Astrocyte of the hippocampus (primary cell): ENCODE results near the gene CALHM2.

Experiments used
- DNase-seq: peaks from one replicate; pipeline ENCODE4 v3.0.0; 2011; ENCODE audit warnings: low read depth, low spot score

CALHM2 gene

DNA sequence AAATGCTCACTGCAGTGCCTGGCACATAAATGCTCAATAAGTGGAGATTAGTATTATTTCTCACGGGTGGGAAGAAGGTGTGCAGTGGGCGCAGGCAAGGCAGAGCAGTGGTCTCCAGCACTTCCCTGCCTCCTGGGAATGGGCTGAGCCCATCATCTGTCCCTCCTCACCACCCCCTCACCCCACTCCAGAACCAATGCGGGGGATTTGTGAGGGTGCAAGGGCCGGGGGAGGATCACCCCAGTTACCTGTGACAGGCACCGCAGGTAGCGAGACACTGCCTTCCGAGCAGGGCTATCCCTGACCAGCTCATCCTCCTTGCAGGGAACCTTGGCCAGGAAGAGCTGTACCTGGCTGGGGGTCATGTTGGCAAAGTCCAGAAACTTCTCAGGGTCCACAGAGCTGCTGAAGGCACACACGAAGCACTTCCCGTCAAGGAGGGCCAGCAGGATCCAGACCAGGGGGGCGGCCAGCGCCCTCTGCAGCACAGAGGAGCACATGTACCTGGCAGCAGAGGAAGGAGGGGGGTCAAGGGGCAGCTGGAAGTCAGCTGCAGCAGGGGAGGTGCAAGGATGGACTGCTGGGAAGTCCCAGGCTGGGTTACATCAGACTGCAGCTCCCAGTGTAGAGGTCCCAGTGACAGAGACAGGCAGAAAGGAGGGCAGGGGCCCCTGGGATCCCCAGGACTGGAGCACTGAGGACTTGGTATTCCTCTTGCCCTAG is 24.0 kb upstream of the CALHM2 start:
- DNase-seq: no peak

DNA sequence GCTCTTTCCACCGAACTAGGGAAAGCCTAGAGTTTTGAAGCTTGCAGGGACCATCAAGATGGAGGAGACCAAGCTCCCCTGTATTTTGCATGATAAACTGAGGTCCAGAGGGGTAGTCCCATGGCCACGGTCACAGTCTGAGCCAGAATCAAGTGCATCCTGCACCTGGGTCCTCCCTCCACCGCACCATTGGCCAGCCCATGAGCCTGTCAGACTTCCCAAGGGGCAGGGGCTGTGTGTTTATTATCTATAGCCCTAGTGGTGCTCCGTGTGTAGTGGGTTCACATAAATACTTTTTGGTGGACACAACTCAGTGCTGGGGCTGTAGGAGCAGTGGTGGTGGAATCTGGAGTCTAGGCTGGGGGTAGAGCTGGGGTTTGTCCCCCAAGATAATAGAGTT is 23.3 kb upstream of the CALHM2 start:
- DNase-seq: no peak

DNA sequence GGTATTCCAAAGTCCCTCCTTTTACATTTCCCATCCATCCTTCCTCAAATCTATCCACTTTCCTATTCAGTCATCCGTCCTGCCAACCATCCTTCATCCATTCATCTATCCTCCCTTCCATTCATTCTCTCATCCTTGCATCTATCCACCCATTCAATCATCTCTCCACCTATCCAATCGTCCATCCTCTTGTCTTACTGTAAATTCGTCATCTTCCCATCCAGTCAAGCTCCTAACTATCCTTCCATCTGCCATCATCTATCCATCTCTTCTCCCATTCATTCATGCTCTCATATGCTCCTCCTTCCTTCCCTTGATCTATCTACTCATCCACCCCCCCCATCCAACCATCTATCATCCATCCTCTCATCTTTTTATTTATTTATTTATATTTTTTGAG is 21.9 kb upstream of the CALHM2 start:
- DNase-seq: no peak

DNA sequence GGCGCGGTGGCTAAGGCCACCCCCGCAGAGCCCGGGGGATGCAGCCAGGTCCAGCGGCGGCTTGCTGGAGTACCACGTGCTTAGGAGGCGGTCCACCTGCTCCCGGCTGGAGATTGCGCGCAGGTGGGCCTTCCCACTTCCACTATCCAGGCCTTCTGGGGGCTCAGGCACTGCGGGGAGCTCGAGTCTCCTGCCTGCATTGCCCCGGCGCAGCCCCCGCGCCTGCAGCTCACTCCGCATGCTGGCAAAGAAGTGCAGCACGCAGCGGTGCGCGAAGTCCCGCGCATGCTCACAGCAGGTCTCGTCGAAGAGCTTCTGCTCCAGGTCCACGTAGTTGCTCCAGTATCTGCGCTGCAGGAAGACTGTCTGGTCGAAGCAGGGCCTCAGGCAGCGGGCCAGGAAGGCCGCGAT is 21.1 kb upstream of the CALHM2 start:
- DNase-seq: no peak

DNA sequence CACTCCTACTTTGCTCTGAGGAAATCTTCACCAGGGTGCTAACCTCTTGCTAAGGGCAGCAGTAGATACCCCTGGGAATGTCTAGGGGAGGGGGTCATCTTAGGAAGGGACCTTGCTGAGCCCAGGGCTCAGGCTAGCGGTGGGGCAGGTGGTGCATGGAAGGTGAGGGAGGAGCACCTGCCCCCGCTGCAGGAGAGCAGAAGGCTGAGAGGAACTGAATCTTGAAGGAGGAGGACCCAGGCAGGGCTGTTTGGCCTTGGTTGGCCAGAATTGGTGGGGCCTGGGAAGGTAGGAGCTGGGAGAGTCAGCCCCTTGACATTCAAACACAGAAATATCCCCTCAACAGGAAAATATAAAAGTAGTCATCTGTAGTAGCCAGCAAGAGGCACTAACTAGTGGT is 19.8 kb upstream of the CALHM2 start:
- no peak for DNase-seq

DNA sequence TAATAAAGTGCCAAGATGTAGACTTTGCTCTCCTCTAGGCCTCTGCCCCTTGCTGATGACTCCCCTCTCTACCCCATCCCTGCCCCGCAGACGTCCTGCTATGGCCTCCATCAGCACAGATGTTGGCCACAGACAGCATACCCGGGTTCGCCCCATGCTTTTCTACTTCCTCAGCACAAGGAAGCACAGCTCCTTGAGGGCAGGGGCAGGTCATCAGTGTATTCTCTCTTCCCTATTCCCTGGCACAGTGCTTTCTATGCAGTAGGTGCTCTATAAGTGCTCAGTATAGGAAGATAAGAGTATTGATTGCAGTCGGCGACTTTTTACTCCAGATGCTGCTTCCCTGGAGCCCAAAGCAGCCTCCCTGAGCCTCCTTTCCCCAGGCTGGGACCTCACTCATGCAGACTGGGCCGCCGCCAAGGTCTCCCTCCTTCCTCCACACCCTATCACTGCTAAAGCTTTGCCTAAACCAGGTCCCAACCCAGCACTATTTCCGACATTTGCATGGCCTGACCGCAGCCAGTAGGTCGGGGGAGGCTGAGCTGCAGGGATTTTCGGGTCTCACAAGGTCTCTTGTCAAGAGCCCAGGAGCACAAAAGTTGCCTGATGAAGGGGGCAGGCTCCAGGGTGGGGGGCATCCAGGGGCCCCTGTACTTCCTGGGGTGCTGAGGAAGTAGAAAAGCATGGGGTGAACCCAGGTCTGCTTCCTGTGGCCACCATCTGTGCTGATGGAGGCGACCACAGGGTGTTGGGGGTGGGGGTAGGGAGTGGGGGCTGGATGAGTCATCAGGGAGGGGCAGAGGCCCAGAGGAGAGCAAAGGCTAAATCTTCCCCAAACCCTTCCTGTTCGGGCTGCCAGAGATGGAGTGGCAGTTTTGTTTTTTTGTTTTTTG is 18.8 kb upstream of the CALHM2 start:
- no peak for DNase-seq

DNA sequence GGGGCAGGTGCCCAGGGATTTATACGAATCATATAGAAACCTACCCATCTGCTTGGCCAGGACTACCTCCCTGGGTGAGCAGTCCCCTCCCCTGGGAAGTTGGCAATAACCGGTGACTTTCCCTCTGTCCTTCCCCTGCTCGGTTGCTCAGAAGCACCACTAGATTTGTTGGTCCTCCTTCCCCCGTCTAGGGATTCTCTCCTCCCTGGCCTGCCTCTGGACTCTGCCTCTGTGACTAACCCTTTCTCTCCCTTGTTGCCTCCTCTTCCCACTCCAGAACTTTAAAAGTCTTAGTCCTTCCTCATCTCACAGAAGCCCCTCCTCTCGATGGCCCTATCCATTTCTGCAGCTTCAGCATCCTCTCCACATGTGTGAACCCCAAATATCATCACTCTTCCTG is 17.0 kb upstream of the CALHM2 start:
- DNase-seq: no peak

DNA sequence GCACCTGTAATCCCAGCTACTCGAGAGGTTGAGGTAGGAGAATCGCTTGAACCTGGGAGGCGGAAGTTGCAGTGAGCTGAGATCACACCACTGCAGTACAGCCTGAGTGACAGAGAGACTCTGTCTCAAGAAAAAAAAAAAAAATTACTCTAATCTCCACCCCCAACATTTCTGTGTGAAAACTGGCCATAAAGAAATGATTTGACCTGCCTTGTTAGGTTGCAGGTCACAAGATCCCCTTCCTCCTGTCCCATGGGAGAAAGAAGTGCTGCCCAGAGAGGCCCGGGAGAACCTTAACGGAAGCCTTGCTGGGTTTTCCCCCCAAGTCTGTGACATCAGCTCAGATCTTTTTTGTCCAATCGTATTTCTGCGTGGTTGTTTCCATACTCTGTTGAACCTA is 15.2 kb upstream of the CALHM2 start:
- no peak for DNase-seq

DNA sequence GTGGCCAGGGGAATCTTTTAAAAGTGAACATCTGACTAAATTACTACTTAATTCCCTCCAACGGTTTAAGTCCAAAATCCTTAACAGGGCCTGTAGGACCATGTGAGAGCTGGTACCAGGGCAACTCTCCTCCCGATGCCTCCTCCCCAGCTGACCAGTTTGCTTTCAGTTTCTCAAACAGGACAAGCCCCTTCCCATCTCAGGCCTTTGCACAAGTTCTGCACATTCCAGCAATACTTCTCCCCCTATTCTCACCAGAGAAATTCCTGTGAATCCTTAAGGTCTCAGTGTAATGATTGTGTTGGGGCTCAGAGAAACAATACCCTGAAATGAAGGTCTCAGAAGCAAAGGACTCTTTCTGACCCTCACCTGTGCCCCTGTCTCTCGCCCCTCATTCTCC is 14.6 kb upstream of the CALHM2 start:
- peak; percentile 73 for DNase-seq

DNA sequence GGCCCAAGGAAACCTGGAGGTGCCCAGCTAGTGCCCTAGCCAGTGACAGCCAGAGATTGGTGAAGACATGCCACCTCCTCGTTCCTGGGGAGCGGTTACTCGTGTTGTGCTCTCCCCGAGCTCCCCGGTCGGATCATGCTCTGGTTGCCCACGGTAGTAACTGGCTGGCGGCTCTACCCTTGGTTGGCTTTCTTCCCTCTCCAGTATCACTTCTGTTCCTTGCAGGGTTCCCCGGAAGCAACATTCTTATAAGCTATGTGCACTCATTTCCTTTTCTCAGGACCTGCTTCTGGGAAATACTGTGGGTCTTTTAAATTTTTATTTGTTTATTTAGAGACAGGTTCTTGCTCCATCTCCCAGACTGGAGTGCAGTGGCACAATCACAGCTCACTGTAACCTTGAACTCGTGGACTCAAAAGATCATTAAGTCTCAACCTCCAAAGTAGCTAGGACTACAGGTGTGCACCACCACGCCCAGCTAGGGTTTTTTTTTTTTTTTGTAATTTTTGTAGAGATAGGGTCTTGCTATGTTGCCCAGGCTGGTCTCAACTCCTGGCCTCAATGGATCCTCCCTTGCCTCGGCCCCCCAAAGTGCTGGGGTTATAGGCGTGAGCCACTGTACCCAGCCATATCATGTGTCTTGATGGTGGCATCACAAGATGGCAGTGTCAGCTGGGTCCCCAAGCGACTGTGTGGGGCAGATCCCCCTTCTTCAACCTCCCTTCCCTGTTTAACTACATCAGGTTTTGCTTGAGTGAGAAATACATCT is 13.4 kb upstream of the CALHM2 start:
- DNase-seq: no peak

DNA sequence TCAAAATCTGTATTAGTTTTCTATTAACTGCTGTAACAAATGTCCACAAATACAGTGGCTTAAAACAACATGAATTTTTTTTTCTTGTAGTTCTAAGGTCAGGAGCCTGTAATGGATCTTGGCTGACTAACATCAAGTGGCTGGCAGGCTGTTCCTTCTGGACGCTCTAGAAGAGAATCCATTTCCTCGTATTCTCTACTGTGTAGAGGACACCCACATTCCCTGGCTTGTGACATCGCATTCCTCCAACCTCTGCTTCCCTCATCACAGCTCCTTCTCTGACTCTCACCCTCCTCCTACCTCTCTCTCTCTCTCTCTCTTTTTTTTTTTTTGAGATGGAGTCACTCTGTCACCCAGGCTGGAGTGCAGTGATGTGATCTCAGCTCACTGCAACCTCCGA is 11.3 kb upstream of the CALHM2 start:
- DNase-seq: no peak

DNA sequence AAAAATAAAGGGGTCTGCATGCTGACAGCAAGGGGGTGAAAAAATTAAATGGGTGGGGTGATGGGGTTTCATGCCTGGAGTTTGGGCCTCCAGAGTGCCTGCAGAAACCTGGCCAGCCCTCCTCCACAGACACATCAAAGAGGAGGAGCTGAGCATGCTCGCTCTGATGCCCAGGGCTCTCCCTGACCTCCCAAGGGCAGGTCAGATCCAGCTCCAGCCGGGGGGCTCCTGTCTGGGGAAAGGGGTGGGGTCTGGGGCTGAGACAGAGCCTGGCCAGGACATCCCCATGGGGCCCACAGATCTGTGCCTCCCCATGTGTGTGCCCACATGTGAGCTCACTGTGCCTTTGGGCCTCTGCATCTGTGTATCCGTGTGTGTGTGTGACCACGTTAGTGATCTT is 7.4 kb upstream of the CALHM2 start:
- no peak for DNase-seq

DNA sequence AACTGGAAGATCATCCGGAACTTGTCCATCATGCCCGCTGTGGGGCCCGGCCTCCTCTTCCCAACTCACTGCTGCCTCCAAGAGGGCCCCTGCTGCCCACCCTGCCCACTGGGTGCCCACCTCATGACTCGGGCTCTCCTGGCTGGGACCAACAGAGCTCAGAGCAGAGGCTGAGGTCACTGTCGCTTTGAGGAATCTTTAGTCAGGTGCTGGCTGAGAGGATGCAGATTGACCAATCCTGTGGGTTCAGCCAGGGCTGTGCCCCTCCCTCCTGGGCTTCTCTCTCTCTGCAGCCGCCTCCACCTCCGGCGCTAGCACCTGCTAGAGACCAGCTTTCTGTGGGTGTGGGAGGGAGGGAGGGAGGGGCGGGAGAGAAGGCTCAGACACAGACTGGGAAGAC is 6.5 kb upstream of the CALHM2 start, which contains the start of gene CALHM1:
Gene CALHM1 (minus strand): TSS at position 181 of the 400 bp plus-strand sequence. CDS start 149 bp downstream, at position 32.
- DNase-seq: no peak

DNA sequence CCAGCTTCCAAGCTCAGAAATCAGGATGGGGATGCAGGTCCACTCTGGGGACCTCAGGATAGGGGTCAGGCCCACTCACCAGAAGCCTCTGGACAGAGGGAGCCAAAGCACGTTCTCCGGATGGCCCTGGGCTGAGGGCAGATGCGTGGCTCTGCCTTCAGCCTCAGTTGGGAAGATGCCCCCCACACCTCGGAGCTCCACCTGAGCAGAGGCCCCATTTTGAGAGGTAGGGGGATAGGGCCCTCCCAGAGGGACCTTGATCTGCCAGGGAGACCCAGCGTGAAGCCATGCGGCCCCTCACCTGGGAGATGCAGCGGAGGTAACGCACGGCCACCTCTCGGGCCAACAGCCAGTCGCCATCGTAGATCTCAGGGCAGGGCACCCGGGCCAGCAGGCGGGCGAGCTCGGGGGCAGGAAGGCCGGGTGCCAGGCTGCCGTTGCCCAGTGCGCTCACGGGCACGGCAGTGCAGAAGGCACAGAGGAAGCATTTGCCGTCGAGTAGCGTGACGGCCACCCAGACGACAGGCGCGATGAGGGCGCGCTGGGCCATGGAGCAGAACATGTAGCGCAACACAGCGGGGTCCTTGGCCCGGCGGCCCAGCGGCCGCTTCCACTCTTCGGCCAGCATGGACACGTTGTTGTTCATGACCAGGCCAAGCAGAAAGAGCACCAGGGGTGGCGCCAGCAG is 5.9 kb upstream of the CALHM2 start:
- no peak for DNase-seq

DNA sequence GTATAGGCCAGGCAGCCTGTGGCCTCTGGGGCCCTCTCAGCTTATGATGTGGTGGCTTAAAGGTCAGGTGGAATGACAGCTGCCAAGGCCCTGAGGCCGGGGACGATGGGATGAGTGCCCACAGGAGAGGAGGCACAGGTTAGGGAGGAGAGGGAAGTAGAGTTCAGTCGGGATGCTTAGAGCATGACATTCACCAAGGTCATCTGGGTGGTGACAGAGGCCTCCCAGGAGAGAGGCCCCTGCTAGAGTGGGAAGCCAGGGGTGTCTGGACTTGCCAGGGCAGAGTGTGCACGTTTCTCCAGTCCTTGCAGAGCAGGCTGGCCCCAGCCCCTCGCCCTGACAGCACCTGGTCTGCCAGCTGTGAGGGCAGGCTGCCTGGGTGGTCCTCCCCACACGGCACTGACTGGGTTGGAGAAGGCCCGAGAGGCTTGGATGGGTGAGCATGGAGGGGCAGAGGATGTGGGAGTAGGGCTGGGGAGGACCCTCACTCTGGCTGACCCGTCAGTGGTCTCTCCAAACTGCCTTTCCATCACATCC is 5.1 kb upstream of the CALHM2 start:
- no peak for DNase-seq

DNA sequence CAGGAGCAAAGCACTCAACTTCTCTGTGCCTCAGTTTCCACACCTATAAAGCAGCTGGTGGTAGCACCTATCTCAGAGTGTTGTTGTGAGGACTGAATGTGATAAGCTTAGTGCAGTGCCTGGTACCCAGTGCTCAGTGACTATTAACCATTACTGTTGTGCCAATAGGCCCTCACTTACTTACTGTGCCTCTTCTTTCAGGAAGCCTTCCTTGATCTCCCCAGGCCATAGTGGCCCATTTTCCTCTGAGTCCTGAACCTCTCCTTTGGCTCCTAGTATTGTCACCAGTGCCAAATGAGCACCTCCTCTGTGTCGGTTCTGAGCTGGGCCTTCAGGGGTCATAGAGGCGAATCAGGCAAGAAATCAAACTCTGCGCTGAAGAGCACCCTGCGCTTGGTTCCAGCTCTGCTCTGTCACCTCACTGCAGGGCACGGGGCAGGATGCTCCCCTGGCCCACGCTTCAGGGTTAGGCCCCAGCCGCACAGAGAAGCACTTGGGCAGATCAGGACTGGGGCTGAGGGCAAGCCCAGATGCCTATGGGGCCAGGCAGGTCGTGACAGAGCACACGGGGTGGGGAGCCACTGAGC is 4.0 kb upstream of the CALHM2 start:
- no peak for DNase-seq

DNA sequence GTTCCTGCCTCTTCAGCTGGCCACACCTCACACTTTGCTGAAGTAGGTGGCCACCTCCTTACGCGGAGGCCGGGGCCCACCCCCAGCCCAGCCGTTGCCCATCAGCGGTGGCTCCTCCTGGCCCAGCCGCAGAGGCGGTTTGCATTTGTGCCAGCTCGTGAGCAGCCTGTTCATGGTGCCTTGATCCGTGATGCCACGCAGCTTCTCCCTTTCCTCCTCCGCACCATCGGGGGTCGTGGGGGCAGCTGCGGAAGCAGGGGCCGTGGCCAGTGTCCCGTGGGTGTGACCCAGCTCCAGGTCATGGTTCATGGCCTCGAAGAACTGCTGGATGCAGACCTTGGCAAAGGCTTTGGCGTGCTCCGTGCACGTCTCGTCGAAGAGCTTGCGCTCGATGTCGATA is 3.1 kb upstream of the CALHM2 start:
- no peak for DNase-seq

DNA sequence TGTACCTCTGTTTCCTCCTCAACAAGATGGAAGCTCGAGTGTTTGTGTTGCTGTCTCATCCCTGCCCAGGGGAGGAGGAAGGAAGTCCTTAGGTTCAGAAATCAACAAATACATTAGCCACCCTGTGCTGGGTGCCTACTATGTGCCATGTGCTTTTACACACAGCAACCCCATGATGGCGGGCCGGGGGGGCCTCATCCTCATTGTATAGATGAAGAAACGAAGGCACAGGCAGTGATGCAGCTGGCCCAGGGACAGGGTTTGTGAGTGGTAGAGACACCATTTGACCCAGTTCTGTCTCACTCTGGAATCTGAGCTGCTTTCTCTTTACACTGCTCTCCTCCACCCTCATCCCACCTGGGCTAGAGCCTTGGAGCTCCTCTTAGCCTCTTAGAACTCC is 1.9 kb upstream of the CALHM2 start:
- DNase-seq: no peak

DNA sequence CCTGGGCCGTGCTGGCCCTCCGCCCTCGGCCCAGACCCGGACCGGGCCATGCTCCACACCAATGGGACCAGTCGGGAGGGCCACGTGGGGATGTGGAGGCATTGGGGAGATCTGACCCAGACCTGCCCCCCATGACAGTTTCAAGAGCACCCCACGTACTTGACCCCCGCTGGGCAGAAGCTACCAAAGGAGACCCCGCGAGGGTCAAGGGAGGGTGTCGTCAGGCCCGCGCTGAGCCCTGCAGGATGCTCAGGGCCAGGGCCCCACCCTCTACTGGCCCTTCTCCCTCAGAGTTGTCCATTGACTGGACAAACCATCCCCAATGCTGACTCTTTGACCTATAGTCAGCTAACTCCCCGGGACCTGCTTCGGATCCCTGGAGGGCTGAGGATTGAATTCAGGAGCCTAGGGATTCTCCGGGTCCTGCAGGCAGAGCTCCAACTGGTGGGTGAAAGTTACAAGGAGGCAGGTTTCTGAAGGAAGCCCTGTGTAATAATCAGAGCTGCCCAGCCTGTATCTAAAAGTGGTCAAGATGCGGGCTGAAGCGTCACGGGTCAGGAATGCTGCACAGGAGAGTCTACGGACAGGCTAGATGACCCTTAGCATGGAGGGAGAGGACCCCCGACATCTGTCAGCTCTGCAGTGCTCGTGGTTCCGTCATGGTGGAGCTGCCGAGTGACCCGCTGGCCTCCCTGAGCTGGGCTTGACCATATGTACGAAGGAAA is 498 bp upstream of the CALHM2 start:
- no peak for DNase-seq

DNA sequence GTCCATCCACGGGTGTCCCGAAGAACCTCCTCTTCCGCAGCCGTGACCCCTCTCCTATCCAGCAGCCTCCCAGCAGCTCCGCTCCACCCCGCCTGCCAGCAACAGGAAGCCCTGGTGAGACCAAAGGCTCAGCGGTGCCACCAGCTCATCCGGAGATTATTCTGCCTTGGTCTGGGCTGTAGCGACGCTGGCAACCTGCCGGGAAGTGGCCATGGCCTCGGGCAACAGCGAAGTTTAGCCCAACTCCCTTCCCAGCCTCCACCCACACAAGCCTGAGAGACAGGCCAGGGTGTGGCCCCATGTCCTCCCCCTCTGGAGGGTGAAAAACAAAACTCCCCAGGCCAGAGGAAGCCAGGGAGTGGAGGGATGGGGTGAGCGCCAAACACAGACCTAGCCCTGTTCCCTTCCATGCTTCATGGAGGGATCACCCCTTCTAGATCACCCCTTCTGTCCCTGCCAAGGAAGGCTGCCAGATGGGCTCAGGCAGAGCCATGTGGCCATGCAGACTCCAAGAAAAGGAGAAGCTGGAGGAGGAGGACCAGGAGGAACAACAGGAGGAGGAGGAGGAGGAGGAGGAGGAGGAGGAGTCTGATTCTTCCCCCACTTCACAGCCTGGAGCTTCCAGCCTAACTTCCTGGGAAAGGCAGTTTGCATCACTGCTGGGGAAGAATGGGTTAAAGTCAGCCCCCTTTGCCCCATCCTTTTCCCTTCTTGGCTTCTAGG is 918 bp downstream of the CALHM2 start:
- peak; percentile 38 for DNase-seq
